Lower leg skin (tissue), 3 donors: ENCODE results near the gene SLC4A4.

ENCODE experiments used
- CTCF ChIP-seq, 3 donors: fragments of 450-650 bp; IDR thresholded peaks; one replicate each; pipeline ENCODE4 v1.5.1; 2016; ENCODE audit warnings: antibody characterized with exemption in 3 of 3, mild to moderate bottlenecking in 3 of 3, moderate library complexity in 2 of 3
- POLR2A ChIP-seq, 2 donors: fragments of 450-650 bp; IDR thresholded peaks; one replicate each; pipeline ENCODE4 v1.6.1; 2016 to 2017; ENCODE audit warnings: antibody characterized with exemption in 2 of 2, mild to moderate bottlenecking in 1 of 2, moderate library complexity in 1 of 2

- TF ChIP-seq CTCF (IDR thresholded peaks at IDR 0.05) = no peak
- no peak for TF ChIP-seq POLR2A (IDR thresholded peaks at IDR 0.05)
Observed at GRCh38 chr4:71338846-71339593, at the start of gene SLC4A4.
